Smooth muscle cell (in vitro differentiated cells): ENCODE data around the gene PCDHA2. TPM values are rescaled to one million over a fixed set of nuclear protein-coding genes. Genes with fewer than 3 reads are reported as not detected.

Experiments
- DNase-seq: peaks from one replicate; lab custom pipeline; 2025; ENCODE audit not compliant: unreplicated experiment; lab: John Stamatoyannopoulos, UW
- H2AFZ ChIP-seq: fragments of 200-600 bp; sonication (generic); 2 replicates; pipeline ENCODE4 v1.6.0; 2016; ENCODE audit warnings: antibody characterized with exemption, low read depth, mild to moderate bottlenecking
- H3F3A ChIP-seq: fragments of 200-600 bp; sonication (generic); 2 replicates; pipeline ENCODE4 v1.6.0; 2017; ENCODE audit warnings: antibody characterized with exemption, low read depth
- H3K27ac ChIP-seq: fragments of 200-600 bp; sonication (generic); 2 replicates; pipeline ENCODE4 v1.5.1; 2016; ENCODE audit warnings: low read depth, mild to moderate bottlenecking
- H3K27me3 ChIP-seq: fragments of 200-600 bp; sonication (generic); 2 replicates; pipeline ENCODE4 v1.6.1; 2016; ENCODE audit warnings: low read depth, mild to moderate bottlenecking
- H3K36me3 ChIP-seq: fragments of 200-600 bp; sonication (generic); 2 replicates; pipeline ENCODE4 v1.5.1; 2016; ENCODE audit warnings: low read depth
- H3K4me1 ChIP-seq: fragments of 200-600 bp; sonication (generic); 2 replicates; pipeline ENCODE4 v1.5.1; 2016; ENCODE audit warnings: low read depth
- H3K4me2 ChIP-seq: fragments of 200-600 bp; sonication (generic); 2 replicates; pipeline ENCODE4 v1.6.0; 2016; ENCODE audit warnings: mild to moderate bottlenecking
- H3K4me3 ChIP-seq: fragments of 200-600 bp; sonication (generic); 2 replicates; pipeline ENCODE4 v1.5.1; 2016; ENCODE audit warnings: mild to moderate bottlenecking
- H3K79me2 ChIP-seq: fragments of 200-600 bp; sonication (generic); 2 replicates; pipeline ENCODE4 v1.6.0; 2016; ENCODE audit warnings: low read depth, mild to moderate bottlenecking
- H3K9ac ChIP-seq: fragments of 200-600 bp; sonication (generic); 2 replicates; pipeline ENCODE4 v1.6.0; 2016; ENCODE audit warnings: low read depth
- H3K9me3 ChIP-seq: fragments of 200-600 bp; sonication (generic); replicated peaks from 2 replicates; pipeline ENCODE4 v1.5.1; 2016; ENCODE audit warnings: low read depth
- H4K20me1 ChIP-seq: fragments of 200-600 bp; sonication (generic); 2 replicates; pipeline ENCODE4 v1.6.0; 2016; ENCODE audit warnings: low read depth
- CTCF ChIP-seq: fragments of 200-600 bp; sonication (generic); IDR thresholded peaks from 2 replicates; pipeline ENCODE4 v1.5.1; 2017; ENCODE audit warnings: borderline replicate concordance, mild to moderate bottlenecking, antibody characterized with exemption; ENCODE audit not compliant: insufficient read depth, poor library complexity, severe bottlenecking
- WGBS: methylation state at CpG from one replicate; pipeline ENCODE4 v1.1.7; 2016; ENCODE audit warnings: low lambda C conversion rate; 5-methylcytosine and 5-hydroxymethylcytosine counted together
- polyA plus RNA-seq: library from polyadenylated mRNA; unstranded; fragments of >200 nt; fragmentation: Nextera tagmentation; extraction: Ambion mirVana; gene quantifications from 2 replicates; pipeline ENCODE4 v1.2.1, GENCODE V29; 2016
- total RNA-seq: library from RNA; depleted of rRNA; stranded (reverse); fragments of >200 nt; gene quantifications from 2 replicates; pipeline ENCODE4 v1.2.3, GENCODE V29; 2014

Gene PCDHA2
- total RNA-seq, result 3.0 and 4.7 TPM in 2 replicates
- 2.5 and 2.7 TPM in 2 replicates for polyA plus RNA-seq

- H3K4me2 ChIP-seq, result peak within 1 kb of the TSS; percentile 83
- H3K4me1 ChIP-seq, result no peaks in the 10 kb centered on the region
- H3K36me3 ChIP-seq, result peaks cover under 1% of the 10 kb centered on the region
- H3K79me2 ChIP-seq, result no peaks in the 10 kb centered on the region
- peak; percentile 70 for TF ChIP-seq CTCF
- WGBS, result 6% methylated on average over 27 of the region's 27 CpGs
- DNase-seq, result no peak
- H3K27ac ChIP-seq, result peak within 1 kb of the TSS; percentile 14
- H4K20me1 ChIP-seq, result no peaks in the 10 kb centered on the region
- H3F3A ChIP-seq, result no peaks in the 10 kb centered on the region
- H3K27me3 ChIP-seq, result no peaks in the 10 kb centered on the region
- peak within 1 kb of the TSS; percentile 66 for H3K4me3 ChIP-seq
- H2AFZ ChIP-seq, result peak within 1 kb of the TSS; percentile 95
- peaks cover 7% of the 10 kb centered on the region for H3K9me3 ChIP-seq
- H3K9ac ChIP-seq, result no peak within 1 kb of the TSS
These were observed at the start of gene PCDHA2 for GRCh38 chr5:140794595-140795258. TSS of gene PCDHA2 (plus strand) at chr5:140794852.

- DNase-seq, result no peak
- Histone ChIP-seq H3K9me3 (peaks cover 11% of the 10 kb centered on the region), H3K4me2 (no peak overlapping the region), H3K9ac (no peak overlapping the region), H4K20me1 (no peaks in the 10 kb centered on the region), H2AFZ (no peak overlapping the region), H3K4me3 (no peak overlapping the region), H3K79me2 (no peaks in the 10 kb centered on the region), H3K36me3 (no peaks in the 10 kb centered on the region), H3F3A (no peaks in the 10 kb centered on the region), H3K27me3 (no peaks in the 10 kb centered on the region), H3K27ac (no peak overlapping the region), H3K4me1 (no peaks in the 10 kb centered on the region)
- TF ChIP-seq CTCF, result no peak
- WGBS, result 91% methylated on average over 5 of the region's 5 CpGs
These were observed 41.1 kb upstream of the PCDHA2 start for GRCh38 chr5:140753561-140753960.

- WGBS, result 84% methylated on average over 2 of the region's 2 CpGs
- Histone ChIP-seq H3K4me3 (no peak overlapping the region), H3K9me3 (peaks cover 56% of the 10 kb centered on the region), H3K4me2 (no peak overlapping the region), H3K27me3 (no peaks in the 10 kb centered on the region), H2AFZ (no peak overlapping the region), H3K27ac (no peak overlapping the region), H3F3A (no peaks in the 10 kb centered on the region), H3K79me2 (no peaks in the 10 kb centered on the region), H3K4me1 (no peaks in the 10 kb centered on the region), H4K20me1 (no peaks in the 10 kb centered on the region), H3K9ac (no peak overlapping the region), H3K36me3 (no peaks in the 10 kb centered on the region)
- no peak for TF ChIP-seq CTCF
- DNase-seq, result no peak
These were observed 30.3 kb upstream of the PCDHA2 start for GRCh38 chr5:140764177-140764973.
